PC-3 (cell line): ENCODE measurements around the gene EIPR1.

Source experiments
- CTCF ChIP-seq: fragments of 300-600 bp; sonication (generic); conservative IDR thresholded peaks from 2 replicates; pipeline ENCODE4 v1.5.1; 2017; ENCODE audit warnings: antibody characterized with exemption, low read depth, mild to moderate bottlenecking, low read length
- EZH2 ChIP-seq: fragments of 300-600 bp; sonication (generic); IDR thresholded peaks from one replicate; pipeline ENCODE4 v1.6.1; 2017; ENCODE audit warnings: antibody characterized with exemption, mild to moderate bottlenecking, low read length; ENCODE audit not compliant: unreplicated experiment
- EZH2phosphoT487 ChIP-seq: fragments of 300-600 bp; sonication (generic); IDR thresholded peaks from 2 replicates; pipeline ENCODE4 v1.6.1; 2018; ENCODE audit warnings: mild to moderate bottlenecking, antibody characterized with exemption, low read length, borderline replicate concordance

GRCh38 chr2:3238951-3239841, 138.4 kb downstream of the EIPR1 start:
- TF ChIP-seq CTCF (no peak), EZH2phosphoT487 (no peak), EZH2 (no peak)
